Measurements from ENCODE around the gene DSTN. TPM values are rescaled to one million over a fixed set of nuclear protein-coding genes. Genes with fewer than 3 reads are reported as not detected.

The DSTN gene
- total RNA-seq, result 10 to 100 TPM; 55.8 to 78.3 TPM

DNA sequence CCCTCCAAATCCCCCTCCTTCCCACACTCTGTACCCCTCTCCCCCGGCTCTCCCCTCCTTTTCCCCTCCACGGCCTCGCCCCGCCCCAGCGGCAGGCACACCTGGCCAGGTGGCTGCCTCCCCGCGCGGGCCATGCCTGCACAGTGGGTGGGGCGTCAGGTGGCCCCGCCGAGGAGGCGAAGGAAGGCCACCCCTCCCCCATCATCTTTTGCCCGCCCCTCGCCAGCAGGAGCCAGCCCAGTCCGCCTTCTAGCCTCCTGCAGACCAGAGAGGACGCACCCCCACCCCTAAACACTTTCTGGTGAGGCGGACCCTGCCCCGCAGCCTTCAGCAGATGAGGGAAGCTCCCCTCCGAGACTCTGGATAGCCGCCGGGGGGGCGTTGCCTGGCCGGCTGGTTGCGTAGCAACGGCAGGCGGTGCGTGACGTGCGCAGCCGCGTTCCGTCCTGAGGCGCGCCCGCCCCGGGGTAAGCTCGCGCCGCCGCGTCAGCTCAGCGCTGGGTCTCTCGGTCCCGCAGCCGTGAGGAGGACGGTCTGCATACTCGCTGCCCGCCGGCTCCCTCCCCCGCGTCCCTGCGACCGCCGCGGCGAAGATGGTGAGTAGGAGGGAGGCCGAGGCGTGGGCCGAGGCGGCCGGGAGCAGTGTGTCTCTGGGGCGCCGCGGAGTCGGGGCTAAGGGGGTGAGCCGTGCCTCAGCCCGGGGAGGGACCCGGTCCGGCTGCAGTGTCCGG lies at the start of gene DSTN:
DSTN (plus strand) TSS at position 460 of the 731 bp plus-strand sequence; CDS start at position 594, 134 bp downstream.
- DNase-seq (peak; percentile 91), ATAC-seq (peak; percentile 90)
- CTCF ChIA-PET, result interaction anchor here (0.8 to 4.7 kb wide), 16 partner anchors 12 to 333 kb away, joined by 3 to 27 read pairs (median 4); partner anchors contain the start of gene RRBP1
- Mint-ChIP-seq H3K9me3 (ENCODE audit: low read depth) (no peaks in the 10 kb centered on the region), H3K36me3 (peaks cover 5% of the 10 kb centered on the region), H3K4me3 (peak within 1 kb of the TSS; percentile 88), H3K27me3 (peaks cover 21% of the 10 kb centered on the region), H3K27ac (peak within 1 kb of the TSS; percentile 89), H3K4me1 (peaks cover 29% of the 10 kb centered on the region)

DNA sequence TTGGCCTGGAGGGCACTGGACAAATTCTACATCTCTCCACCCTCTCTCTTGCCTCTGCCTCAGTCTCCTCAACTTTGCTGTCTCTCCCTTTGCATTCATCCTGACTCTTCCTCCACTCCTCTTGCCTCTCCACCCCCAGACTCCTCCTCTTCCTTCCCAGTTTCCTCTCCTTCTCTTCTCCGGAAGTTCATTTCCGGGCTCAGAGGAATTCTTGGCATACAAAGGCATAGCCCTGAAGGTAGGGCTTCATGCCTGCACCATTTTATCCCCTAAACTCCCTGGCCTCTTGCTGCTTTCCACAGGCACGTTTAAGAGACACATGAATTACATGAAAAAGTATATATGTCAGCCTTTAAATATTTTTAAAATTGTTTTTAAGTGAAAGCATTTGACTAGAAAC lies 49.3 kb upstream of the DSTN start:
- CTCF ChIA-PET, result no interaction called here
- Mint-ChIP-seq H3K27ac (no peak overlapping the region), H3K9me3 (ENCODE audit: low read depth) (no peaks in the 10 kb centered on the region), H3K36me3 (no peaks in the 10 kb centered on the region), H3K4me3 (no peak overlapping the region), H3K4me1 (peaks cover 4% of the 10 kb centered on the region), H3K27me3 (no peaks in the 10 kb centered on the region)
- ATAC-seq, result no peak
- DNase-seq, result no peak

DNA sequence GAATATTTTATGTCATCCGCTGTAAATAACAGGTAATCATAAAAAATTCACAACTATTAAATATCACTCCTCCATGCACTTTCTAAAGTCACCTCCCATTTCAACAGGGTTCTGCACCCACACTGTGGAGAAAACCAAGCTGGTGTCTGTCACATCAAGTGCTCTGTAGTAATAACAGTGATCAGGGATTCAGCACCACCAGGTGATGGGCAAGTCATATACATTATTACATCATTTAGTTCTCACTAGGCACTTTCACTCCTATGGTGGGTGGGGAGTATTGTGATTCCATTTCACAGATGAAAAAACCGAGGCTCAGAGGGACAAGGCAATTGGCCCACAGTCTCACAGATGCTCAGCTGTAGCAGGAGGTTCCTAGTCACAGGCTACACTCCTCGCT lies 47.3 kb upstream of the DSTN start:
- Mint-ChIP-seq H3K9me3 (ENCODE audit: low read depth) (no peaks in the 10 kb centered on the region), H3K4me1 (peaks cover 6% of the 10 kb centered on the region), H3K36me3 (no peaks in the 10 kb centered on the region), H3K27me3 (peaks cover 4% of the 10 kb centered on the region), H3K4me3 (no peak overlapping the region), H3K27ac (no peak overlapping the region)
- CTCF ChIA-PET, result no interaction called here
- DNase-seq (no peak), ATAC-seq (no peak)

DNA sequence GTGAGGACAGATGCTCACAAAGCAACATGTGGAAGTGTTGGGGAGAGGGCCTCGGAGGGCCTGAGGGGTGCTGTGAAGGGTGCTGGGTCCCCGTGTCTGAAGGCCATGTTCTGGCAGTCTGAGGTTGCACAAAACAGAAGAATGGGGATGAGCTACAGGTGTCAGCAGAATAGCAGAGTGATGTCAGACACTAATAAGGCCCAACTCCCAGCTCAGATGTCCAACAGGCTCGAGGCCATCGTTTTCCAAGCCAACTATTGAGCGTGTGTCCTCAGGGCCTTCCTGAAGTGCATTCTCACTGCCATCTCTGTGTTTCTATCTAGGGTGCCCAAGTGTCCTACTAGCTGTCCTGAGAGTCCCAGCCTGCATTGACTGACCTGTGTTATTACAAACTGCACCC lies 46.5 kb upstream of the DSTN start:
- ATAC-seq, result no peak
- DNase-seq, result no peak
- H3K4me1 Mint-ChIP-seq, result peaks cover 6% of the 10 kb centered on the region
- CTCF ChIA-PET, result interaction anchor here (1.0 kb wide), 2 partner anchors 47 to 93 kb away, joined by 3 read pairs; partner anchors contain the start of gene DSTN
- no peak overlapping the region for H3K27ac Mint-ChIP-seq
- no peaks in the 10 kb centered on the region for H3K36me3 Mint-ChIP-seq
- peaks cover 4% of the 10 kb centered on the region for H3K27me3 Mint-ChIP-seq
- H3K4me3 Mint-ChIP-seq, result no peak overlapping the region
- H3K9me3 Mint-ChIP-seq (ENCODE audit: low read depth), result no peaks in the 10 kb centered on the region

DNA sequence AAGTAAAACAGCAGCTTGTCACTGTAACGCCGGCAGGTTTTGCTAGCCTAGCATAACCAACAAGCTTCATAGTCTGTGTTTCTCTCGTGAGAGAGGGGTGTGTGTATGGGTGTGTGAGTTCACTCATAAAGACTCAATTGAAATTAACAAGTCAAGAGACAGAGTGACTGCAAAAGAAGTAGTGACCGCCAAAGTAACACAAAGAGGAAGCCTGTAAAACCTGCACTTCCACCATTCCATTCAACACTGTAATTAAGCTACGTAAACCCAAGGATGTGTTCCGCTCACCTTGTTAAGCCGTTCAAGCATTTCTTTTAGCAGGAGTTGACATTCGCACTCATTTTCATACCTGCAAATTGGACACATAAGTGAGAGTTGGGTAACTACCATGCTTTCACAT lies 45.3 kb upstream of the DSTN start:
- CTCF ChIA-PET, result interaction anchor here (1.0 kb wide), 1 partner anchor 92 kb away, joined by 3 read pairs; no protein-coding TSS in a partner anchor
- H3K4me3 Mint-ChIP-seq, result no peak overlapping the region
- peaks cover 6% of the 10 kb centered on the region for H3K4me1 Mint-ChIP-seq
- H3K27me3 Mint-ChIP-seq, result peaks cover 4% of the 10 kb centered on the region
- H3K36me3 Mint-ChIP-seq, result no peaks in the 10 kb centered on the region
- no peak overlapping the region for H3K27ac Mint-ChIP-seq
- DNase-seq, result no peak
- no peaks in the 10 kb centered on the region for H3K9me3 Mint-ChIP-seq (ENCODE audit: low read depth)
- no peak for ATAC-seq

DNA sequence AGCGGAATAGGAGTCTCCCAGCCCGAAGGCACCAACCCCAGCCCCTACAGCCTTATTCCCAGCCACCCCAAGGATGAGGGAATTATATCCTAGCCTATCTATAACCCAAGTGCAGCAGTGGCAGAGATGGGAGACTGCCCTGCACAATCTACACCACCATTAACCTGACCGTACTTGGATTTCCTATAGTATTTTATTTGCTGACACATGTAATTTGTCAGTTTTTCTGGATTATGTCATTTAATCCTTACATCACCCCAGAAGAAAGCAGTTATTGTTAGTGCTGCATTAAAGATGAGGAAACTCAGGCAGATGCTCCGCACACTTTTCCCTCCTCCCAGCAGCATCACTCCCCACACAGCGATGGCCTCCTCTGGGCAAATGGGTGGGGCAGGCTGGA lies 44.7 kb upstream of the DSTN start:
- DNase-seq (no peak), ATAC-seq (no peak)
- Mint-ChIP-seq H3K4me1 (peaks cover 7% of the 10 kb centered on the region), H3K27me3 (peaks cover 7% of the 10 kb centered on the region), H3K4me3 (no peak overlapping the region), H3K36me3 (no peaks in the 10 kb centered on the region), H3K9me3 (ENCODE audit: low read depth) (no peaks in the 10 kb centered on the region), H3K27ac (no peak overlapping the region)
- CTCF ChIA-PET, result interaction anchor here (1.0 kb wide), 1 partner anchor 12 kb away, joined by 3 read pairs; no protein-coding TSS in a partner anchor

DNA sequence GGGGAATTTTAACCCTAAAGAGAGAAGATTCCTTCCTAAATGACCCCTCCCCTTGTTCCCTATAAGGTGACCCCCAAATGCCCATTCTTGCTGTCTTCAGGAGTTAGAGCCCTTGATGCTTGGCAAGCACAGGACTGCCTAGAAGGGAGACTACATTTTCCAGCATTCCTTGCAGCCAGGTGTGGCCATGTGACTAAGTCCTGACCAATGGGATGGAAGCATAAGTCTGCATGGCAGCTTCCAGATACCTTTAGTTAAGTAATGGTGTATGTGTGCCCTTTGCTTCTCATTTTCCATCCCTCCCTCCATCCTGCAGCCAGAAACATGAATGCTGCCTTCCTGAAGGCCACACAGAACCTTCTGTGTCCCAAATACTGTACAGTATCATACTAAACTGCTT lies 44.2 kb upstream of the DSTN start:
- ATAC-seq, result peak; percentile 47
- Mint-ChIP-seq H3K9me3 (ENCODE audit: low read depth) (no peaks in the 10 kb centered on the region), H3K27me3 (peaks cover 12% of the 10 kb centered on the region)

DNA sequence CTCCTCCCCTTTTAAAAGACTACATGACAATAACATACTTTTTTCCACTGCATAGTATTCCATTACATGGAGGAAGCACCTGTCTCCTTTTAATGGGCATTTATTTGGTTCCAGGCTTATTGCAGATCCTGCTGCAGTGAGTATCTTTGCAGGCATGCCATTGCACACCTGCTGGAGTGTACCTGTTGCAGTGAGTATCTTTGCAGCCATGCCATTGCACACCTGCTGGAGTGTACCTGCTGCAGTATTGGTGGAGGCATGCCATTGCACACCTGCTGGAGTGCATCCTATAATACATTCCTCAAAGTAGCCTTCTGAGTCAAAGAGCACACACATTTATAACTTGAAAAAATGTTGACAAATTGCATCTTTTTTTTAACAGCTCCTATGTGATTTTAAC lies 40.3 kb upstream of the DSTN start:
- CTCF ChIA-PET, result interaction anchor here (1.3 to 5.1 kb wide), 5 partner anchors 16 to 89 kb away, joined by 3 to 37 read pairs (median 6); no protein-coding TSS in a partner anchor
- Mint-ChIP-seq H3K27ac (no peak overlapping the region), H3K9me3 (ENCODE audit: low read depth) (no peaks in the 10 kb centered on the region), H3K27me3 (peaks cover 16% of the 10 kb centered on the region), H3K36me3 (no peaks in the 10 kb centered on the region), H3K4me1 (peaks cover 32% of the 10 kb centered on the region), H3K4me3 (no peak overlapping the region)
- no peak for ATAC-seq
- DNase-seq, result no peak

More for the DNA sequence above, 44.2 kb upstream of the DSTN start:
- Mint-ChIP-seq H3K27ac (no peak overlapping the region), H3K4me3 (no peak overlapping the region), H3K36me3 (no peaks in the 10 kb centered on the region), H3K4me1 (peaks cover 10% of the 10 kb centered on the region)
- no peak for DNase-seq
- CTCF ChIA-PET, result interaction anchor here (1.0 kb wide), 1 partner anchor 11 kb away, joined by 3 read pairs; no protein-coding TSS in a partner anchor

DNA sequence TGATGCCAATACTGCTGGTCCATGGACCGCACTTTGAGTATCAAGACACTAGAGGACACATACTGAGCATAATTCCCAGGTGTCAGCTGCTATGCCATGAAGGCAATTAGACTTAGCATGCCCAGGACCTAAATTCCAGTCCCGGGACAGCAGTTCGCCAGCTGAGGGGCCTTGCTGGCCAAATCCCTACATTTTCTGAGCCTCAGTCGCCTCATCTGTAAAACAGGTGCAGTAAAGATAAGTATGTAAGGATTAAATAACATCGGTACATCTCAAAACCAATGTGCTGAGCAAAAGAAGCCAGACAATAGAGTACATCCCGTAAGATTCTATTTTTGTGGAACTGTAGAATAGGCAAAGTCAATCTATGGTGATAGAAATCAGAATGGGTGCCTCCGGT lies 39.7 kb upstream of the DSTN start:
- Mint-ChIP-seq H3K4me1 (peaks cover 32% of the 10 kb centered on the region), H3K9me3 (ENCODE audit: low read depth) (no peaks in the 10 kb centered on the region), H3K4me3 (peak overlapping the region; percentile 56), H3K27me3 (peaks cover 16% of the 10 kb centered on the region), H3K27ac (peak overlapping the region; percentile 62), H3K36me3 (no peaks in the 10 kb centered on the region)
- CTCF ChIA-PET, result interaction anchor here (1.3 to 5.1 kb wide), 6 partner anchors 17 to 152 kb away, joined by 3 to 37 read pairs (median 6); partner anchors contain the start of gene RRBP1
- no peak for ATAC-seq
- DNase-seq, result no peak

DNA sequence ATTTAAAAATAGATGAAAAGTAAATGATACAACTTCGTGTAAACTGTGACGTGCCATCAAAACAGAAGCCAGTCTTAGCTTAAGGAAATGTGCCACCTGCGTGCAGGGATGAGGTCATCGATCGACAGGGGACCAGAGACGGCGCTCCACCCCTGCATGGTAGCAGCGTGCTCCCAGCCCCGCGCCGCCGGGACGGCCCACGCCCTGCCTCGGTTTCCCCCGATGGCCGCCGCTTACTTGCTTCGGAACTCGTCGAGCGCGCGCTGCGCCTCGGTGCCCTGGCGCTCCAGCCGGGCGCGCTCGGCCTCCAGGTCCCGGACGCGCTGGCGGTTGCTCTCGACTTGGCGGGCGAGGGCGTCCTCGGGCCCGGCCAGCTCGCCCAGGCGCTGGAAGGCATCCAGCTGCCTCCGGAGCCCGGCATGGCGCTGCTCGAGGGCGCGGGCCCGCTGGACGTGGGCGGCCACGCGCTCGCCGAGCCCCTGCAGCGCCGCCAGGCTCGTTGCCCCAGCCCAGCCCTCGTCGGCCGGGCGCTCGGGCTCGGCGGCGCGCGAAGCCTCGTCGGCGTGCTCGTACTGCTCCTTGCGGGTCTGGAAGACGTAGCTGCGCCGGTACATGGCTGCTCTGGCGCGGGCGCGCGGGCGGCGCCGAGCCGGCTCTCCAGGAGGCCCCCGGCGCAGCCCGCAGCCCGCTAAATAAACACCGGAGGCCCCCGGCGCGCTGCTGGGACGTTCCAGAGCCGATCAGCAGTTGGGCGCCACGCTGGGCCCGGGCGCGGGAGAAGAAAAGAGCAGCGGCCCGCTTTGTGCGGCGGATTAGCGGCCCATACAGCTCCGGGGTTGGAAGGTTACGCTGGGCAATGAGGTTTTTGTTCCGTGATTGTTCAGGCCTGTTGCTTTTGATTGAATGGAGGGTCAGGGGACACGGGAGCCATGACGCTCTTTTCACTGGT lies 38.9 kb upstream of the DSTN start, which contains the start of gene BFSP1:
BFSP1 (minus strand) TSS at position 664 of the 949 bp plus-strand sequence; CDS start at position 614, 50 bp downstream.
- Mint-ChIP-seq H3K27ac (peak within 1 kb of the TSS; percentile 92), H3K4me1 (peaks cover 28% of the 10 kb centered on the region), H3K36me3 (no peaks in the 10 kb centered on the region), H3K4me3 (peak within 1 kb of the TSS; percentile 84), H3K27me3 (peaks cover 16% of the 10 kb centered on the region), H3K9me3 (ENCODE audit: low read depth) (no peaks in the 10 kb centered on the region)
- ATAC-seq (peak; percentile 81), DNase-seq (peak; percentile 71)
- CTCF ChIA-PET, result interaction anchor here (0.8 to 5.1 kb wide), 12 partner anchors 14 to 459 kb away, joined by 3 to 37 read pairs (median 4); partner anchors contain the start of gene RRBP1

DNA sequence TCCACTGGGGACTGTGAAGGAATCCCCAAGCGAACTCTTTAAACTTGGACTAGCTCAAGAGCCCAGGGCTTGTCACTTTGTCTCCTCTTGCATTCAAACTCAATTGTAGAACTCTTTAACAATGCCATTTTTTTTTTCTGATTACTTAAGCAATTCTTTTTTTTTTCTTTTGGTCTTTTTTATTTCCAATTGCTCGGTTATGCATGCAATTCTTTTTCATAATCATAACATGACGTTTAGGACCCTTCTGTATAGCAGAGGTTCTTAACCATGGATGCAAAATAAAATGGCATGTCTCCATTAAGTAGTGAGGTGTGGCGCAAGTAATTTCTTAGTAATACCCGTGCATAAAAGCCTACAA lies 38.2 kb upstream of the DSTN start:
- Mint-ChIP-seq H3K27me3 (peaks cover 15% of the 10 kb centered on the region), H3K9me3 (ENCODE audit: low read depth) (no peaks in the 10 kb centered on the region), H3K4me3 (peak overlapping the region; percentile 84), H3K4me1 (peaks cover 30% of the 10 kb centered on the region), H3K36me3 (no peaks in the 10 kb centered on the region), H3K27ac (peak overlapping the region; percentile 92)
- CTCF ChIA-PET, result interaction anchor here (0.8 to 5.1 kb wide), 9 partner anchors 15 to 458 kb away, joined by 3 to 37 read pairs (median 3); partner anchors contain the start of gene RRBP1
- ATAC-seq, result no peak
- DNase-seq, result no peak

DNA sequence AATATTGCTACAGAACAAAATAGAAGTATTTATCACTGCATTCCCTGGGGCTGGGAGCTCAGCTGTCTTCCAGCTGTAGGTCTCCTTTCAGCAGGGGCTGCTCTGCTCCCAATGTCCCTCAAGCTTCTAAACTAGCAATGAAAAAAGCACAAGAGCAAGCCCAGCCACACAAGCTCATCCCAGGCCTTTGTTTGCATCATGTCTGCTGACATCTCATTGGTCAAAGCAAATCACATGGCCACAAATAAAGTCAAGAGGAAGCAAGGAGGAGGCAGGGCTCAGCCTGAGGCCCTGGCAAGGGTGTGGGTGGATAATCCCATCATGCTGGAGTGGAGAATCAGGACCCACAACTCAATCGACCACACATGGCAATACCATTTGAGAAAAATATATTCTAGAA lies 36.5 kb upstream of the DSTN start:
- Mint-ChIP-seq H3K4me1 (peaks cover 46% of the 10 kb centered on the region), H3K9me3 (ENCODE audit: low read depth) (no peaks in the 10 kb centered on the region), H3K4me3 (no peak overlapping the region), H3K36me3 (no peaks in the 10 kb centered on the region), H3K27me3 (peaks cover 16% of the 10 kb centered on the region), H3K27ac (peak overlapping the region; percentile 35)
- ATAC-seq, result peak; percentile 43
- DNase-seq, result peak; percentile 50
- CTCF ChIA-PET, result interaction anchor here (0.9 to 5.1 kb wide), 10 partner anchors 28 to 463 kb away, joined by 3 to 37 read pairs (median 3); partner anchors contain the start of gene DSTN

DNA sequence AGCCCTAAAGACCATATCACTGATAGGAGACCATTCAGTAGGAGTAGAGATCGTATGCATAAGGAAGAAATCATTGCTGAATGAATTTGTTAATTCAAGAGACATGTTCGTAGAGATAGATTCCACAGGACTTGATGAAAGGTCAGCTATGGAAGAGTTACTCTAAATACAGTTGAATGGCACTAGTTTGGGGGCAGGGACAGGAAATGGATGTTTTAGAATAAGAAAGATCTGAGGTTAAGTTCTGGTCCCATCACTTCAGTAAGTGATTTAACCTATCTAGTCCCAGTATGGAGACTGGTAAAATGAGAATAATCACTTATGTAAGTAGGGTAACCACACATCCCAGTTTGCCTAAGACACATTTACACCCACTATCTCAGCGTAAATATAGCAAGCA lies 35.8 kb upstream of the DSTN start:
- CTCF ChIA-PET, result interaction anchor here (1.3 to 5.1 kb wide), 4 partner anchors 29 to 364 kb away, joined by 3 to 49 read pairs (median 21); no protein-coding TSS in a partner anchor
- ATAC-seq (no peak), DNase-seq (no peak)
- no peak overlapping the region for H3K4me3 Mint-ChIP-seq
- no peaks in the 10 kb centered on the region for H3K36me3 Mint-ChIP-seq
- peaks cover 22% of the 10 kb centered on the region for H3K27me3 Mint-ChIP-seq
- H3K27ac Mint-ChIP-seq, result no peak overlapping the region
- peaks cover 51% of the 10 kb centered on the region for H3K4me1 Mint-ChIP-seq
- H3K9me3 Mint-ChIP-seq (ENCODE audit: low read depth), result no peaks in the 10 kb centered on the region

Measured in activated CD8-positive, alpha-beta memory T cell treated with anti-CD3 and anti-CD28 coated beads, Interleukin-2, amount 10 ng/mL, durations not matched to agents 7 days and 5 days (primary cell).